H1 (cell line): ENCODE results near the gene RUNX1. TPM values are rescaled to one million over a fixed set of nuclear protein-coding genes. Genes with fewer than 3 reads are reported as not detected.

Experiments
- FOSL1 ChIP-seq: IDR thresholded peaks from 2 replicates; pipeline ENCODE4 v1.6.1; 2011; ENCODE audit warnings: mild to moderate bottlenecking, low read depth, low read length, moderate library complexity; ENCODE audit not compliant: insufficient read depth
- NRF1 ChIP-seq: IDR thresholded peaks from 2 replicates; pipeline ENCODE4 v1.6.1; 2011; ENCODE audit warnings: mild to moderate bottlenecking, low read depth, low read length, improper control_type of control experiment
- SP4 ChIP-seq: IDR thresholded peaks from 2 replicates; pipeline ENCODE4 v1.6.1; 2012; ENCODE audit warnings: low read length, inconsistent platforms
- TAF1 ChIP-seq: IDR thresholded peaks from 2 replicates; pipeline ENCODE4 v1.6.1; 2011; ENCODE audit warnings: mild to moderate bottlenecking, low read depth, low read length
- polyA plus RNA-seq, 7 experiments: library from polyadenylated mRNA; depleted of rRNA in 3 of 7; stranded (reverse) in 5 of 7; unstranded in 2 of 7; fragments of >200 nt in 5 of 7; fragments of 200-250 nt in 2 of 7; gene quantifications; 1 replicate in 5 of 7; 2 replicates in 1 of 7; 4 replicates in 1 of 7; pipeline versions ENCODE4 v1.2.1 to v1.2.3, GENCODE V29; 2011 to 2013; ENCODE audit warnings: missing spikeins in 2 of 7, mixed read lengths in 2 of 7
- total RNA-seq: library from RNA; stranded (reverse); fragmentation: NEBNext Ultra II Directional; extraction: Animal tissue kit (Norgen Biotek cat#: 25700); gene quantifications from 2 replicates; pipeline ENCODE4 v1.2.1, GENCODE V29; 2021

RUNX1 gene
- total and polyA plus RNA-seq, 2 of the 8 experiments (the other 6 are each of a cell fraction or from before 2014, with no cell fraction given), result 0.20 to 0.60 TPM

DNA sequence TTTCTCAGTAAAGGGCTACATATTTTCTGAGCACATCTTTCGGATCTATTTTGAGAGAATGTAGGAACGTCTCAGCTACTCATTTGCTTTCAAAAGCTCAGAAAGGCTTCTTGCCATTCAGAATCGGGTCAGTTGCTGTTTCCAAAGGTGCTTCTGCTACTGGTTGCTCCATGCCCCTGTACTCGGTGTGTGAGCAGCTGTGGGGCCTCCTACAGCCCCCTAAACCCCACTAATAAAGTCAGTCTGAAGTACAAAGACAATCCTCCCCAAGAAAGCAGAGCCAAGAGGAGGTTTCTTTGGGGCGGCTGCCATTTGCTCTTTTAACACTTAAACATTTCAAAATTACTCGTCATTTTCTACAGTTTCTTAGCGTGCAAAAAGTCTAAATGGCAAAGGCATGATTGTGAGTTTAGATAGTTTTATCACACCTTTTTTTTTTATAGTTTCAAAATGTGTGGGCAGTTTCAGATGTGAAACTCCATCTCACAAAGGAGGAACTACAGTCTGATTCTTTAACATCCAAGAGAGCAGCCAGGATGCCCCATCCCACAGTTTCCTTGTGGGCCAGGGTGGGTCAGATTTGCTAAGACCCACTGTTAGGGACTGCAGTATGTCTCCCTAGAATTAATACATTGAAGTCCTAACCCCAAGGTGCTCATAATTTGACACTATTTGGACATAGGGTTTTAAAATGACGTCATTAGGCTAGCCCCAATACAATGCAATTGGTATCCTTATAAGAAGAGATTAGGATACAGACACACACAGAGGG is 4.1 kb downstream of the RUNX1 start (continued):
- TF ChIP-seq SP4 (no peak), NRF1 (no peak), FOSL1 (no peak), TAF1 (no peak)
